ENCODE measurements around the gene LEFTY1.
A peak's percentile ranks its signal among the peaks of the same experiment; 100 is the strongest.

GRCh38 chr1:225845571-225846259 is 43.2 kb downstream of the LEFTY1 start:
- TF ChIP-seq CTCF (conservative IDR thresholded peaks at IDR 0.05; ENCODE audit: low read depth, low read length): peak; percentile 92
- no peak for TF ChIP-seq EZH2 (IDR thresholded peaks at IDR 0.05; ENCODE audit: low read length, unreplicated experiment)
- no peak for TF ChIP-seq EZH2phosphoT487 (IDR thresholded peaks at IDR 0.05; ENCODE audit: borderline replicate concordance, low read length)
